GM12878 (cell line): ENCODE data around the gene ATP6V0A4. TPM values are rescaled to one million over a fixed set of nuclear protein-coding genes. Genes with fewer than 3 reads are reported as not detected.

Experiments used
- ATAC-seq: fragments of 200-7000 bp; cut with Tn5 transposase; 3 replicates; pipeline ENCODE4 v1.9.1; 2020; ENCODE audit warnings: mild to moderate bottlenecking, moderate library complexity
- BruUV-seq: library from RNA; stranded (reverse); fragments of 400-500 nt; replicated peaks from 2 replicates; lab custom pipeline; 2021; lab: Mats Ljungman, UMichigan
- CTCF ChIA-PET: fragments of 300-600 bp; sonication (Branson Sonifier 250); formaldehyde crosslinking; extraction: SDS; loops from one replicate; lab custom pipeline; 2021; ENCODE audit warnings: inconsistent platforms; lab: Yijun Ruan, JAX
- POLR2A ChIA-PET: fragments of 350-600 bp; formaldehyde crosslinking; extraction: SDS; loops from one replicate; lab custom pipeline; 2021; ENCODE audit warnings: inconsistent platforms; lab: Charles Lee
- RAD21 ChIA-PET: fragments of 300-600 bp; sonication (Branson Sonifier 250); formaldehyde crosslinking; loops from one replicate; lab custom pipeline; 2023; ENCODE audit warnings: antibody characterized with exemption; ENCODE audit not compliant: unreplicated experiment; lab: Charles Lee
- SMC1A ChIA-PET: fragments of 300-600 bp; sonication (Branson Sonifier 250); formaldehyde crosslinking; loops from one replicate; lab custom pipeline; 2023; ENCODE audit not compliant: unreplicated experiment, uncharacterized antibody; lab: Charles Lee
- DNase-seq: peaks from one replicate; pipeline ENCODE4 v3.0.0-alpha.2; 2011; ENCODE audit warnings: low read depth, low spot score
- FAIRE-seq: peaks from 3 replicates; lab custom pipeline; 2011; peaks lifted over from hg19 to GRCh38; lab: Jason Lieb, UNC
- H2AFZ ChIP-seq: 2 replicates; pipeline ENCODE4 v1.6.0; 2011; ENCODE audit warnings: low read depth, low read length, control low read depth; ENCODE audit not compliant: control insufficient read depth
- H3K27ac ChIP-seq: 2 replicates; pipeline ENCODE4 v1.5.1; 2011; ENCODE audit warnings: control low read depth; ENCODE audit not compliant: control insufficient read depth, insufficient read depth
- H3K27me3 ChIP-seq, 2 experiments: replicated peaks in 1 of 2; 2 replicates each; pipeline versions ENCODE4 v1.6.0 to v1.6.1; 2011; ENCODE audit warnings: low read length in 1 of 2; ENCODE audit not compliant: control insufficient read depth in 2 of 2, insufficient read depth in 2 of 2
- H3K36me3 ChIP-seq, 2 experiments: 2 replicates each; pipeline ENCODE4 v1.5.1; 2011; ENCODE audit warnings: low read length in 1 of 2; ENCODE audit not compliant: control insufficient read depth in 2 of 2, insufficient read depth in 2 of 2
- H3K4me1 ChIP-seq: 2 replicates; pipeline ENCODE4 v1.6.1; 2011; ENCODE audit warnings: mild to moderate bottlenecking, low read length, moderate library complexity, mixed read lengths; ENCODE audit not compliant: control insufficient read depth, insufficient read depth
- H3K4me2 ChIP-seq: 2 replicates; pipeline ENCODE4 v1.6.0; 2011; ENCODE audit warnings: control low read depth; ENCODE audit not compliant: control insufficient read depth, insufficient read depth
- H3K4me3 ChIP-seq: fragments of 200-600 bp; sonication (generic); 2 replicates; pipeline ENCODE4 v1.5.1; 2016
- H3K79me2 ChIP-seq: 2 replicates; pipeline ENCODE4 v1.6.0; 2011; ENCODE audit warnings: low read length; ENCODE audit not compliant: control insufficient read depth, insufficient read depth
- H3K9ac ChIP-seq: 2 replicates; pipeline ENCODE4 v1.8.0; 2011; ENCODE audit warnings: low read length, control low read depth, mixed read lengths; ENCODE audit not compliant: control insufficient read depth, insufficient read depth
- H3K9me3 ChIP-seq: replicated peaks from 3 replicates; pipeline ENCODE4 v1.5.1; 2011; ENCODE audit warnings: mild to moderate bottlenecking, low read length; ENCODE audit not compliant: control insufficient read depth, insufficient read depth
- H4K20me1 ChIP-seq: 2 replicates; pipeline ENCODE4 v1.6.0; 2011; ENCODE audit not compliant: control insufficient read depth, insufficient read depth
- ATF7 ChIP-seq: fragments of 450-650 bp; IDR thresholded peaks from 2 replicates; pipeline ENCODE4 v1.6.1; 2016; ENCODE audit warnings: low read depth, mild to moderate bottlenecking
- CHD1 ChIP-seq: IDR thresholded peaks from 2 replicates; pipeline ENCODE4 v1.6.1; 2012; ENCODE audit warnings: low read depth, low read length, improper control_type of control experiment
- EGR1 ChIP-seq, 2 experiments: IDR thresholded peaks; 1 replicate in 1 of 2; 2 replicates in 1 of 2; pipeline ENCODE4 v1.6.1; 2011 to 2012; ENCODE audit warnings: low read depth in 2 of 2, low read length in 2 of 2, borderline replicate concordance in 1 of 2, mild to moderate bottlenecking in 1 of 2, moderate library complexity in 1 of 2
- KLF5 ChIP-seq: fragments of 450-650 bp; IDR thresholded peaks from 2 replicates; pipeline ENCODE4 v1.6.1; 2014; ENCODE audit warnings: mild to moderate bottlenecking; ENCODE audit not compliant: partially characterized antibody
- MEF2A ChIP-seq: IDR thresholded peaks from 2 replicates; pipeline ENCODE4 v1.6.1; 2011; ENCODE audit warnings: low read depth, mild to moderate bottlenecking, low read length, moderate library complexity; ENCODE audit not compliant: insufficient read depth
- MTA2 ChIP-seq: fragments of 450-650 bp; IDR thresholded peaks from 2 replicates; pipeline ENCODE4 v1.6.1; 2016; ENCODE audit warnings: low read depth, mild to moderate bottlenecking, moderate library complexity
- MYB ChIP-seq: fragments of 150-350 bp; IDR thresholded peaks from 2 replicates; pipeline ENCODE4 v1.6.1; 2014; ENCODE audit warnings: mild to moderate bottlenecking, low read depth, low read length, borderline replicate concordance
- PML ChIP-seq: IDR thresholded peaks from 2 replicates; pipeline ENCODE4 v1.6.1; 2012; ENCODE audit warnings: low read length, inconsistent platforms
- POU2F2 ChIP-seq: IDR thresholded peaks from 3 replicates; pipeline ENCODE4 v1.6.1; 2011; ENCODE audit warnings: low read depth, mild to moderate bottlenecking, low read length, borderline replicate concordance
- RB1 ChIP-seq: fragments of 450-650 bp; formaldehyde crosslinking; IDR thresholded peaks from 2 replicates; pipeline ENCODE4 v1.6.1; 2017; ENCODE audit warnings: mild to moderate bottlenecking, borderline replicate concordance
- SIN3A ChIP-seq: IDR thresholded peaks from 2 replicates; pipeline ENCODE4 v1.6.1; 2012; ENCODE audit warnings: low read depth, low read length, improper control_type of control experiment
- SIX5 ChIP-seq: IDR thresholded peaks from 2 replicates; pipeline ENCODE4 v1.6.1; 2011; ENCODE audit warnings: mild to moderate bottlenecking, low read depth, low read length, moderate library complexity; ENCODE audit not compliant: severe bottlenecking
- SMC3 ChIP-seq: IDR thresholded peaks from 2 replicates; pipeline ENCODE4 v1.6.1; 2011; ENCODE audit warnings: low read length, improper control_type of control experiment, borderline replicate concordance
- USF1 ChIP-seq: IDR thresholded peaks from 2 replicates; pipeline ENCODE4 v1.6.1; 2011; ENCODE audit warnings: borderline replicate concordance, low read depth, mild to moderate bottlenecking, moderate library complexity, mixed read lengths, low read length; ENCODE audit not compliant: insufficient read depth; ENCODE audit errors: extremely low read length
- ZNF592 ChIP-seq: fragments of 450-650 bp; IDR thresholded peaks from 2 replicates; pipeline ENCODE4 v1.6.1; 2017; ENCODE audit warnings: mild to moderate bottlenecking, moderate library complexity
- WGBS: methylation state at CpG from one replicate; pipeline ENCODE4 v1.1.6; 2016; ENCODE audit warnings: low lambda C conversion rate; ENCODE audit not compliant: insufficient replicate concordance, insufficient coverage; ENCODE audit errors: missing lambda C conversion rate; 5-methylcytosine and 5-hydroxymethylcytosine counted together
- in situ Hi-C: fragments of 300-500 bp; cut with MboI; formaldehyde crosslinking; loops from 9 replicates; pipeline ENCODE4 v1.14.3; 2018; ENCODE audit warnings: mixed read lengths
- intact Hi-C: fragments of 100-400 bp; cut with micrococcal nuclease; formaldehyde crosslinking; loops from one replicate; pipeline ENCODE4 v1.14.2; 2022; ENCODE audit not compliant: unreplicated experiment
- polyA plus RNA-seq, 11 experiments: library from polyadenylated mRNA; depleted of rRNA in 4 of 11; unstranded in 6 of 11; stranded (reverse) in 5 of 11; fragments of >200 nt; fragmentation: Nextera tagmentation in 4 of 11; fragmentation: Illumina TruSeq in 1 of 11; extraction: Ambion mirVana in 4 of 11; extraction: Trizol in 1 of 11; gene quantifications; 1 replicate in 1 of 11; 2 replicates in 10 of 11; pipeline versions ENCODE4 v1.2.1 to v1.2.3, GENCODE V29; 2011 to 2016; ENCODE audit warnings: inconsistent platforms in 2 of 11, missing spikeins in 2 of 11, low read depth in 1 of 11
- total RNA-seq, 4 experiments: library from RNA; depleted of rRNA in 3 of 4; stranded (reverse); fragments of >200 nt in 3 of 4; fragmentation: Illumina TruSeq in 1 of 4; extraction: Trizol in 1 of 4; gene quantifications; 2 replicates each; pipeline versions ENCODE4 v1.2.1 to v1.2.3, GENCODE V29; 2013 to 2021

Gene ATP6V0A4
- total and polyA plus RNA-seq, 10 of the 15 experiments (the other 5 are each of a cell fraction or from before 2014, with no cell fraction given) = not detected

GRCh38 chr7:138837627-138838026, 39.6 kb upstream of the ATP6V0A4 start:
- Histone ChIP-seq H3K4me3 (no peak overlapping the region), H3K27me3 (no peaks in the 10 kb centered on the region), H3K4me1 (no peaks in the 10 kb centered on the region), H3K27ac (no peak overlapping the region), H2AFZ (no peak overlapping the region), H3K9ac (no peak overlapping the region), H3K79me2 (no peaks in the 10 kb centered on the region), H3K9me3 (no peaks in the 10 kb centered on the region), H3K36me3 (no peaks in the 10 kb centered on the region), H3K4me2 (no peak overlapping the region), H4K20me1 (no peaks in the 10 kb centered on the region)
- BruUV-seq = no TSS peak
- TF ChIP-seq POU2F2 = no peak
- TF ChIP-seq SIX5 = no peak
- TF ChIP-seq MYB = no peak
- no peak for TF ChIP-seq CHD1
- TF ChIP-seq RB1 = no peak
- no peak for TF ChIP-seq ATF7
- ATAC-seq (no peak), DNase-seq (no peak), FAIRE-seq (no peak)
- RAD21 ChIA-PET = interaction anchor here (0.6 kb wide), 1 partner anchor 17 kb away, joined by 3 read pairs; no protein-coding TSS in a partner anchor
- intact Hi-C loops (no loop called here), in situ Hi-C loops (no loop called here)
- 86% methylated on average over 13 of the region's 13 CpGs for WGBS
- POLR2A ChIA-PET = no interaction called here
- CTCF ChIA-PET = interaction anchor here (0.8 kb wide), 1 partner anchor 23 kb away, joined by 3 read pairs; no protein-coding TSS in a partner anchor
- SMC1A ChIA-PET = no interaction called here

- H3K27ac ChIP-seq = no peak overlapping the region
- 78% methylated on average over 11 of the region's 11 CpGs for WGBS
- H3K36me3 ChIP-seq = no peaks in the 10 kb centered on the region
- ATAC-seq (no peak), DNase-seq (no peak), FAIRE-seq (no peak)
- H3K27me3 ChIP-seq = no peaks in the 10 kb centered on the region
- POLR2A ChIA-PET = no interaction called here
- no peaks in the 10 kb centered on the region for H4K20me1 ChIP-seq
- in situ Hi-C loops = no loop called here
- no peak overlapping the region for H3K9ac ChIP-seq
- SMC1A ChIA-PET = no interaction called here
- intact Hi-C loops = no loop called here
- no peaks in the 10 kb centered on the region for H3K79me2 ChIP-seq
- H3K4me1 ChIP-seq = no peaks in the 10 kb centered on the region
- no peak overlapping the region for H2AFZ ChIP-seq
- H3K4me3 ChIP-seq = no peak overlapping the region
- BruUV-seq = no TSS peak
- no peak overlapping the region for H3K4me2 ChIP-seq
- H3K9me3 ChIP-seq = no peaks in the 10 kb centered on the region
- CTCF ChIA-PET = no interaction called here
- RAD21 ChIA-PET = no interaction called here
- TF ChIP-seq MTA2 (no peak), EGR1 (IDR thresholded peaks at IDR 0.05; ENCODE audit: borderline replicate concordance in 1 of 2, low read depth in 2 of 2, low read length in 2 of 2) (no peak), ZNF592 (no peak), SMC3 (no peak), MEF2A (no peak), SIN3A (no peak), KLF5 (no peak), PML (no peak), USF1 (no peak)
Observed at GRCh38 chr7:138835087-138835486, 37.1 kb upstream of the ATP6V0A4 start.
